NCI-H526 treated with DMSO at 0.1 percent for 48 hours (cell line): ENCODE results near the gene LILRA6.
A peak's percentile ranks its signal among the peaks of the same experiment; 100 is the strongest.
"Not testable (repeated sequence)": the region's sequence is repeated elsewhere in the genome, so short reads cannot be mapped to it uniquely, and the experiment has no call there.

Experiments used
- DNase-seq: peaks from one replicate; lab custom pipeline; 2025; lab: John Stamatoyannopoulos, UW

Gene LILRA6

GRCh38 chr19:54231077-54231931, 11.3 kb downstream of the LILRA6 start:
- DNase-seq = peak; percentile 75

- DNase-seq = no peak
Observed at GRCh38 chr19:54230031-54230430, 12.6 kb downstream of the LILRA6 start.

DNA sequence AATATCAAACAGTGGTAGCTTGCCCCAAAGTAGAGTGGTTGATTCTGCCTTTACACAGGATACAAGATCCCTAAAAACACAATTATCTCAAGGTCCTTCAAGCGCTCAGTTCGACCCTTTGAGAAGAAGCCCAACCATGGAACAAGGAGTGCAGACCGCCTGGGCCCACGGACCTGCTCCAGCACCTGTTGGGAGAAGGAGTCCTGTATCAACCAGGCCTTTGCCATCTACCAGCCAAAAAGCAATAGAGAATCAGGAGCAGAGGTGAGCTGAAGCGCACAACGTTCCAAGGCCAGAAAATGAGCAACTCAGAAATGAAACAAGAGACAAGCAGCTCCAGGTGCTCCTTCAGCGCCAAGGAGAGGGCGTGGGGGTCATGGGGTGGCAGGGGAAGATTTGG, 13.4 kb downstream of the LILRA6 start:
- no peak for DNase-seq

- not testable (repeated sequence) for DNase-seq
Observed at GRCh38 chr19:54224619-54225018, 18.0 kb downstream of the LILRA6 start.

DNA sequence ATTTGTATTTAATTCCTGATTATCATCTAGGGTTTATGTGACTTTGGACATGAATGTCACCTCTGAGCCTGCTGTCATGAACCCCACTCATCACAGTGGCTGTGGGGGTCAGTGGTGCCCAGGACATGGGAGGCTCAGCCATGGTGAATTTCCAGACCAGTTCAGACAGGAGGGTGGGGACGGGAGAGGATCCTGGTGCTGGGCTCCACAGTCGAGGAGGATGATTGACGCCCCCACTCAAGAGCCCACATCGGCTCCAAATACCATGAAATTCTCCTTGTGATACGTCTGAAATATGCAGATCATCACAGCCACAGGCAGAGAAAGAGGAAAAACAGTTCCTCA, 18.7 kb downstream of the LILRA6 start:
- not testable (repeated sequence) for DNase-seq

GRCh38 chr19:54223277-54223936, 19.2 kb downstream of the LILRA6 start:
- DNase-seq = not testable (repeated sequence)

GRCh38 chr19:54222474-54223276, 19.9 kb downstream of the LILRA6 start, which contains the start of gene LILRB3:
Gene LILRB3 (minus strand): TSS chr19:54223007. CDS start chr19:54222976, 31 bp downstream.
- DNase-seq = not testable (repeated sequence)

DNA sequence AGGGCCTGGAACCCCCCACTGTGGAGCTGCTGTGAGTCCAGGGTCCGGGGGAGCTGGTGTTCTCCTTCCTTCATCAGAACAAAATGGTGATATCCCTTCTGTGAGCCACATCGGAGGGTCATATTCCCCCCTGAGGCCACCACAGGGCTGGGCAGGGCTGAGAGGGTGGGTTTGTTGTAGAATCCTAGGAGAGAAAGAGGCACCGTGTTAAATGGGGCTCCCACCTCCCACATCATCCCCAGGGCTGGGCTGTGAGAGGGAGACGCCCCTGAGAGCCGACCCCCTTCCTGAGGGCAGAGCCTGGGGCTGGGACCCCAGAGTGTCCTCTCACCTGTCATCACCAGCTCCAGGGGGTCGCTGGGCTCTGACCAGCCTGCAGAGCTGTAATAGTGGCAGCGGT, 20.6 kb downstream of the LILRA6 start:
- DNase-seq = not testable (repeated sequence)

DNA sequence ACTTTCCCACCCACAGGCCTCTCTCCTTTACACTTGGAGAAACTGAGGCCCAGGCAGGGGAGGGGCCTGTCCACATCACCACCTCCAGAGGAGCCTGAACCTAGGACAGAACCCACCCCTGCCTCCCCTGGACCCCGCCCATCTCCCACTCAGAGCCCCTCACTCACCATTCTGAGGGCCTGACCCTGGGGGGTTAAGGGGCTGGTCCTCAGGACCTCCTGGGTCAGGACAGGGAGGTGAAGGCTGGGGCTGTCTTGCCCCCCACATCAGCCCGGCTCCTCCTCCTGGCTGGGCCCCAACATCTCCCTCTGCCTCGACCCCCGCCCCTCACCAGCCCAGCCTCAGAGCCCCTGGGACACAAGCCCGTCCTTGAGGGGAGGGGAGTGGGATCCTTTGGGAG, 22.9 kb downstream of the LILRA6 start:
- not testable (repeated sequence) for DNase-seq

DNA sequence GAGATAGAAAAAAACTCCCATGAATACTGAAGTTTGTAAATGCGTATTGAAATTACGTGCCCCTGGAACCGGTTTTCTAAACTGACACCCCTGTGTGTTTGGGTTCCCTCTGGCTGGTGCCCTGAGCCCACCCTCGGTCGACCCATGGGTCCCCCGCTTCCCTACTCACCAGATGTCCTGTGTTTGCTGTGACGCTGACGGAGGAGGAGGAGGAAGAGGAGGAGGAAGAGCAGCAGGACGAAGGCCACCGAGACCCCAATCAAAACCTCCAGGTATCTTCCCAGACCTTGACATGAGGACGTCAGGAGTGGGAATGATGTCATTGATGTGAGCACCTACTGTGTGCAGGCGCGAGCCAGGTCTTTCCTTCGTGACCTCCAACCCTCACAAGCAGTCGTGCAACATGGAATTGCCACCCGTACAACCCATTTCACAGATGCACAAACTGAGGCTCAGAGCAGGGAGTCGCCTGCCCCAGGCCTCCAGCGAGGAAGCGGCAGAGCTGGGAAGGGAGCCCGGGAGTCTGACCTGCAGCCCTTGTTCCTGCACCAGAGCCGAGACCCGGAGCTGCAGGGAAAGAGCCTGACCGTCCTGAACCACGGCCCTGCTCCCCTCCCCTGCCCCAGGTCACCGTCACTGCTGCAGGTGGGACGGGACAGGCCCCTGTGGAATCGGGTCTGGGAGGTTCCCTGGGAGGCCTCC, 23.5 kb downstream of the LILRA6 start:
- no peak for DNase-seq

DNA sequence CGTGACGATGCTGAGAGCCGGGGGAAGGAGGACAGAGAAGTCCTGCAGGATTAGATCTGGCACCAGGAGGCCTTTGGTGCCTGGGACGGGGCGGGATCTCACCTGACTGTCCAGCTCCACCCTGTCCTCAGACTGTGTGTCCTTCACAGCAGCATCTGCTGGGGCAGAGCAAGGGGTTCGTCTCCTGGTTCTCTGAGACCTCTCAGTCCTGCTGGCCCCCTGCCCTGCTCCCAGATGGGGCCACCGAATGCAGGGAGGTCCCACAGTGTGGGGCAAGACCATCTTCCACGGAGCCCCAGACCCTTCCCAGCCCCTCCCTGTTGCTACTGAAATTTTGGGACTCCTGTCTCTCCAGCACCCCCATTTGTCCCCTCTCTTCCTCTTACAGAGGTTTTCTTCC, 24.3 kb downstream of the LILRA6 start:
- DNase-seq = no peak

- DNase-seq = not testable (repeated sequence)
Observed at GRCh38 chr19:54217517-54218247, 24.9 kb downstream of the LILRA6 start.

DNA sequence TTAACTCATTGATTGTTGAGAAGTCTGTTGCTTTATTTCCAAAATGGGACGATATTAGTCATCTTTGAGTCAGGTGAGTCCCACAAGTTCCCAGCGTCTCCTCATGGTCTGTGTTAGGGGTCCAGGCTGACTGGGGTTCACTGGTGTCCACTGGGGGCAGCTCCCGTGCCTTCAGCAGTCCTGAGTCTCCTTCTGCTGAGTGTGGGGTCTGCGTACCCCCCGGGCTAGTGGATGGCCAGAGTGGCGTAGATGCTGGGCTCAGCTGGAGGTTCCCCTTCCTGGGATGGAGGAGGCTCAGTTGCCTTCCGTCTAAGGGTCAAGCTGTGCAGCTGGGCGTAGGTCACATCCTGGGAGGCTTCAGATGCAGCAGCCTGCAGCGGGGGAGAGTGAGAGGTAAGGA, 25.7 kb downstream of the LILRA6 start:
- no peak for DNase-seq

DNA sequence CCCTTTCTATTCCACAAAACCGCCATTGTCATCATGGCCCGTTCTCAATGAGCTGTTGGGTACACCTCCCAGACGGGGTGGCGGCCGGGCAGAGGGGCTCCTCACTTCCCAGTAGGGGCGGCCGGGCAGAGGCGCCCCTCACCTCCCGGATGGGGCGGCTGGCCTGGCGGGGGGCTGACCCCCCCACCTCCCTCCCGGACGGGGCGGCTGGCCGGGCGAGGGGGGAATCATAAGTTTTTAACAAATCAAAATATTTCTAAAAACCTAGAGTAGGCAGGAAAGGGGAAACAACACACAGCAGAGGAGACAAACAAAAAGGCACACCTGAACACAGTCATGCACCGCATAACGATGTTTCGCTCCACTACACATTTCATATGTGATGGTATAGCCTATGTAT, 27.9 kb downstream of the LILRA6 start:
- DNase-seq = not testable (repeated sequence)

GRCh38 chr19:54214217-54214616, 28.4 kb downstream of the LILRA6 start:
- DNase-seq = not testable (repeated sequence)

DNA sequence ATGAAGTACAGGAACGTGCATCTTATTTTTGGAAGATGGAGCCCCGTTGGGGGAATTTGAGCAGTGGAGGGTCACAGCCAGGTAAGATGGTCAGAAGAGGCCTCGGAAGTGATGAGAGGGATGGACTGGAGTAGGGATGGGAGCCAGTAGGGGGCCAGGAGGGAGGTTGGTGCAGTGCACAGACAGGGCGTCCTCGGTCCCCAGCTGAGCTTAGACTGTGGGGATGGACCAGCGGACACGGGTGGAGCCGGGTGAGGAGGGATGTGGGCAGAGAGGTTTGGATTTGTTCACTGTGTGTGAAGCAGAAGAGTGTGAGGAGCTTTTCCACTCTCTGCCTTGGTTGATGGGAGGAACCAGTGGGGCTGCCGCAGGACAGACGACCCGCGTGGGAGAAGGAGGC, 31.4 kb downstream of the LILRA6 start:
- no peak for DNase-seq

GRCh38 chr19:54209811-54210494, 32.6 kb downstream of the LILRA6 start:
- peak; percentile 55 for DNase-seq

GRCh38 chr19:54209058-54209810, 33.4 kb downstream of the LILRA6 start:
- DNase-seq = no peak

DNA sequence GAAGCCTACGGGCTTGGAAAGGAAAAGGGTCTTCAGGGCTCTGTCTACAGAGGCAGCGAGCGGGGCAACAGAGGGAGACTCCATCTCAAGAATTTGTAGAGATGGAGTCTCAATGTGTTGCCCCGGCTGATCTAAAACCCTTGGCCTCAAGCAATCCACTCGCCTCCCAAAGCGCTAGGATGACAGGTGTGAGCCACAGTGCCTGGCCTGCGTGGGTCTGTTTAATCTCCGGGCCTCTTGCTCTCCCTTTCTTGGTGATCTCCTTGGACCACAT, 33.9 kb downstream of the LILRA6 start:
- no peak for DNase-seq
